Cardiac muscle cell (in vitro differentiated cells and primary cell): ENCODE measurements around the gene IRAK3. TPM values are rescaled to one million over a fixed set of nuclear protein-coding genes. Genes with fewer than 3 reads are reported as not detected.

Source experiments
- DNase-seq, 2 donors: peaks; one replicate each; pipeline versions ENCODE4 v3.0.0 to v3.0.0-alpha.2; 2010 to 2017; ENCODE audit warnings: low read depth in 1 of 2, low spot score in 1 of 2
- H3K27ac ChIP-seq: fragments of 200-600 bp; sonication (generic); 2 replicates; pipeline ENCODE4 v1.5.1; 2016
- H3K27me3 ChIP-seq: fragments of 200-600 bp; sonication (generic); 2 replicates; pipeline ENCODE4 v1.6.0; 2016; ENCODE audit warnings: control low read depth
- H3K36me3 ChIP-seq: fragments of 200-600 bp; sonication (generic); 2 replicates; pipeline ENCODE4 v1.5.1; 2016; ENCODE audit warnings: control low read depth
- H3K4me1 ChIP-seq: fragments of 200-600 bp; sonication (generic); 2 replicates; pipeline ENCODE4 v1.8.1; 2017; ENCODE audit warnings: low read depth, mild to moderate bottlenecking, mixed run types
- H3K4me3 ChIP-seq: fragments of 200-600 bp; sonication (generic); 2 replicates; pipeline ENCODE4 v1.5.1; 2016; ENCODE audit warnings: mild to moderate bottlenecking
- H3K9me3 ChIP-seq: fragments of 200-600 bp; sonication (generic); 2 replicates; pipeline ENCODE4 v1.5.1; 2017; ENCODE audit warnings: low read depth, mild to moderate bottlenecking, control low read depth
- polyA plus RNA-seq: library from polyadenylated mRNA; unstranded; fragments of >200 nt; fragmentation: Nextera tagmentation; extraction: Ambion mirVana; gene quantifications from 2 replicates; pipeline ENCODE4 v1.2.1, GENCODE V29; 2016
- total RNA-seq: library from RNA; depleted of rRNA; stranded (reverse); fragments of >200 nt; gene quantifications from 2 replicates; pipeline ENCODE4 v1.2.3, GENCODE V29; 2016
- TF ChIP-seq, protein P1 (sequence below): IDR thresholded peaks from 2 replicates; pipeline ENCODE4 v1.5.1; 2012; ENCODE audit warnings: low read depth, mild to moderate bottlenecking, low read length

Gene IRAK3
- total and polyA plus RNA-seq, 2 experiments from 2014 or later: 0.11 to 0.27 TPM

DNA sequence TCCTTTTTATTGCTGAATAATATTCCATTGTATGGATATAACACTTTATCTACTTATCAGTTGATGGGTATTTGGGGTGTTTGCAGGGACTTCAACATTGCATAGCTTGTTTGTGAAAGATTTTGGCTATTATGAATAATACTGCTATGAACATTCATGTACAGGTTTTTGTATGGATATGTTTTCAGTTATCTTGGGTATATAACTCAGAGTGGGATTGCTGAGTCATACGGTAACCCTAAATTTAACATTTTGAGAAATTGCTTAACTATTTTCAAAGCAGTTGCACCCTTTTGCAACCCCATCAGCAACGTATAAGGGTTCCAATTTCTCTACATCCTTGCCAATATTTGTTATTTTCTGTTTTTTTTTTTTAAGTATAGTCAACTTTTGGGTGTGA, 86.0 kb downstream of the IRAK3 start:
- Histone ChIP-seq H3K27me3 (no peaks in the 10 kb centered on the region), H3K36me3 (no peaks in the 10 kb centered on the region), H3K4me1 (no peaks in the 10 kb centered on the region), H3K4me3 (no peak overlapping the region), H3K9me3 (no peaks in the 10 kb centered on the region), H3K27ac (no peak overlapping the region)
- no peak for DNase-seq
- TF ChIP-seq, protein P1, sequence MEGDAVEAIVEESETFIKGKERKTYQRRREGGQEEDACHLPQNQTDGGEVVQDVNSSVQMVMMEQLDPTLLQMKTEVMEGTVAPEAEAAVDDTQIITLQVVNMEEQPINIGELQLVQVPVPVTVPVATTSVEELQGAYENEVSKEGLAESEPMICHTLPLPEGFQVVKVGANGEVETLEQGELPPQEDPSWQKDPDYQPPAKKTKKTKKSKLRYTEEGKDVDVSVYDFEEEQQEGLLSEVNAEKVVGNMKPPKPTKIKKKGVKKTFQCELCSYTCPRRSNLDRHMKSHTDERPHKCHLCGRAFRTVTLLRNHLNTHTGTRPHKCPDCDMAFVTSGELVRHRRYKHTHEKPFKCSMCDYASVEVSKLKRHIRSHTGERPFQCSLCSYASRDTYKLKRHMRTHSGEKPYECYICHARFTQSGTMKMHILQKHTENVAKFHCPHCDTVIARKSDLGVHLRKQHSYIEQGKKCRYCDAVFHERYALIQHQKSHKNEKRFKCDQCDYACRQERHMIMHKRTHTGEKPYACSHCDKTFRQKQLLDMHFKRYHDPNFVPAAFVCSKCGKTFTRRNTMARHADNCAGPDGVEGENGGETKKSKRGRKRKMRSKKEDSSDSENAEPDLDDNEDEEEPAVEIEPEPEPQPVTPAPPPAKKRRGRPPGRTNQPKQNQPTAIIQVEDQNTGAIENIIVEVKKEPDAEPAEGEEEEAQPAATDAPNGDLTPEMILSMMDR: no peak

DNA sequence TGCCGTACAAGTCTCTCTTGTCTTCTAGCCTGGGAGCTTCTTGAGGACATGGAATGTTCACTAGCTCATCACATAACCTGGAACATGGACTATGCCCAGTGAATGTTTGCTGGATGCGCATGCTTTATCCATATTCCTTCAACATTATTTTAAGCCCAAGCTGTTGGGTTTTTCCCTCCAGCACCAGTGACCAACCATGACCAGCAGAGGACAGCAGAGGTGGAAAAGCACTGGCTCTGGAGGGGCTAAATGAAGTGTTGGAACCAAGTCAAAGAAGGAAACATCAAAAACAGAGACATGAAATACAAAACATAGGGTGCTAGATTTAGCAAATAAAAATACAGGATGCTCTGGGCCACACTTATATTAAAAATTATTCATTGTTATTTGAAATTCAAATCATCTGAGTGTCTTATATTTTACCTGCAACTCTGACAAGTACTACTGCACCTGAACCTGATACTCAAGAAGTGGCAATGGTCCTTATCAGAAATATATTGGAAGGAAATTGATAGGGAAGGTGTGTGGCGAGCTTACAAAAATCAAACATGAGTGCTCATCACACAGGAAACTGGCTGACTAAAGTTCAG, 90.2 kb downstream of the IRAK3 start:
- H3K27ac ChIP-seq: no peak overlapping the region
- no peaks in the 10 kb centered on the region for H3K27me3 ChIP-seq
- peak; percentile 49 to 64 for DNase-seq
- H3K4me3 ChIP-seq: no peak overlapping the region
- TF ChIP-seq, protein P1: peak; percentile 84
- no peaks in the 10 kb centered on the region for H3K36me3 ChIP-seq
- no peaks in the 10 kb centered on the region for H3K4me1 ChIP-seq
- H3K9me3 ChIP-seq: no peaks in the 10 kb centered on the region

DNA sequence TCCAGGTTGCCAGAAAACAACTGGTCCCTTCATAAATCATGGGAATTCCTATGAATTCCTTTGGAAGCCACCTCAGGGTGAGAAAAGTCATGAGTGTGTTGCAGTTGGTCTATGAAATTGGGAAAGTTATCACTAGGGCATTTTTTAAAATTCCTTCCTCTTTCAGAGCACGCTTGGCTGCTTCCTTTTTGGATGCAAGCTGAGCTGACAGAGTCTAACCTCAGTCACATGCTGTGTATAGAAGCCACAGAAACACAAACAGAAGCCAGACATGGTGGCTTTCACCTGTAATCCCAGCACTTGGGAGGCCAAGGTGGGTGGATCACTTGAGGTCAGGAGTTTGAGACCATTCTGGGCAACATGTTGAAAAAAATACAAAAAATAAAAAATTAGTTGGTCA, 91.5 kb downstream of the IRAK3 start:
- DNase-seq: no peak
- Histone ChIP-seq H3K9me3 (no peaks in the 10 kb centered on the region), H3K4me1 (no peaks in the 10 kb centered on the region), H3K4me3 (no peak overlapping the region), H3K27ac (no peak overlapping the region), H3K27me3 (no peaks in the 10 kb centered on the region), H3K36me3 (no peaks in the 10 kb centered on the region)
- TF ChIP-seq, protein P1: no peak

DNA sequence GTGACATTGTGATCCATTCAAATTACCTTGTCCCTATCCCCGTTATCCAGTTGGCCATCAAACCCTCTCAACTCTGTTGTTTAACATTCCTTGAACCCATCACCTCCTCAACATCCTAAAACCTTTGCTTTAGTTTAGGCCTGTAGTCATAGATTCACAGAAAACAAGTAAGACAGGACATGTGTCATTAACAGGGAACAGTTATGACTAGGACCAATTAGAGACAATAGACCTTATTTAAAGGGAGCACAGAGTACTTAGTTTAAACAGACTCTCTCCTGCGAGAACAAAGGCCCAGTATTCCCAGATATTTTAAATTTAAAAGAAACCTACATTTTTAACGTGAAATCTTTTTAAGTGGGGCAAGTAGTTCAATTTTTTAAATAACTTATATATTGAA, 93.2 kb downstream of the IRAK3 start:
- no peak for DNase-seq
- H3K4me1 ChIP-seq: no peaks in the 10 kb centered on the region
- TF ChIP-seq, protein P1: no peak

DNA sequence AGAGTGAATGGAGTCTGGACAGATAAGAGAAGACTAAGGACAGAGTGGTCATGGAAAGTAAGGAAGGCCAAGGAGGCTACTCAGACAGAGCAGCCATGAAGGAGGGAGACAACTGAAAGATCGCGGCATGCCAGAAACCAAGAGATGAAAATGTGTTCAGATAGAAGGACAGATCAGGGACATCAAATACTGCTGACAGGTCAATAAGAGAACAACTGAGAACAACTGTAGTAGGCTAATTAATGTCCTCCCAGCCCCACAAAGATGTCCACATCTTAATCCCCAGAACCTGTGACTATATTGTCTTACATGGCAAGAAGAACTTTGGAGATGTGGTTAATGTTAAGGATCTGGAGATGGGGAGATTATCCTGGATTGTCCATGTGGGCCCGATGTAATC, 98.3 kb downstream of the IRAK3 start:
- H3K4me3 ChIP-seq: no peak overlapping the region
- H3K36me3 ChIP-seq: no peaks in the 10 kb centered on the region
- no peak for DNase-seq
- TF ChIP-seq, protein P1: no peak
- no peaks in the 10 kb centered on the region for H3K9me3 ChIP-seq
- H3K27ac ChIP-seq: no peak overlapping the region
- H3K4me1 ChIP-seq: no peaks in the 10 kb centered on the region
- H3K27me3 ChIP-seq: no peaks in the 10 kb centered on the region

More for the DNA sequence above, 93.2 kb downstream of the IRAK3 start:
- Histone ChIP-seq H3K4me3 (no peak overlapping the region), H3K27me3 (no peaks in the 10 kb centered on the region), H3K9me3 (no peaks in the 10 kb centered on the region), H3K27ac (no peak overlapping the region), H3K36me3 (no peaks in the 10 kb centered on the region)
